Effector memory CD4-positive, alpha-beta T cell (primary cell): ENCODE data around the gene KITLG.

Source experiments
- DNase-seq, 3 donors: peaks; one replicate each; pipeline ENCODE4 v3.0.0-alpha.2; 2020
- H3K27ac ChIP-seq: 2 replicates; pipeline ENCODE4 v1.7.0; 2013; ENCODE audit warnings: mild to moderate bottlenecking, low read length, moderate library complexity; ENCODE audit not compliant: insufficient read depth, poor library complexity, severe bottlenecking
- H3K27me3 ChIP-seq: replicated peaks from 2 replicates; pipeline ENCODE4 v1.7.0; 2013; ENCODE audit warnings: mild to moderate bottlenecking, low read length; ENCODE audit not compliant: insufficient read depth, control insufficient read depth, poor library complexity, severe bottlenecking
- H3K36me3 ChIP-seq: 2 replicates; pipeline ENCODE4 v1.7.0; 2013; ENCODE audit warnings: mild to moderate bottlenecking, low read length, moderate library complexity; ENCODE audit not compliant: control insufficient read depth, insufficient read depth
- H3K4me1 ChIP-seq: 2 replicates; pipeline ENCODE4 v1.7.0; 2013; ENCODE audit warnings: low read length, mild to moderate bottlenecking; ENCODE audit not compliant: control insufficient read depth, insufficient read depth, poor library complexity, severe bottlenecking
- H3K4me3 ChIP-seq: 2 replicates; pipeline ENCODE4 v1.7.0; 2013; ENCODE audit warnings: low read length, low read depth, mild to moderate bottlenecking; ENCODE audit not compliant: insufficient read depth, poor library complexity, severe bottlenecking
- H3K9me3 ChIP-seq: 2 replicates; pipeline ENCODE4 v1.7.0; 2013; ENCODE audit warnings: mild to moderate bottlenecking, low read length, moderate library complexity; ENCODE audit not compliant: control insufficient read depth

KITLG gene

DNA sequence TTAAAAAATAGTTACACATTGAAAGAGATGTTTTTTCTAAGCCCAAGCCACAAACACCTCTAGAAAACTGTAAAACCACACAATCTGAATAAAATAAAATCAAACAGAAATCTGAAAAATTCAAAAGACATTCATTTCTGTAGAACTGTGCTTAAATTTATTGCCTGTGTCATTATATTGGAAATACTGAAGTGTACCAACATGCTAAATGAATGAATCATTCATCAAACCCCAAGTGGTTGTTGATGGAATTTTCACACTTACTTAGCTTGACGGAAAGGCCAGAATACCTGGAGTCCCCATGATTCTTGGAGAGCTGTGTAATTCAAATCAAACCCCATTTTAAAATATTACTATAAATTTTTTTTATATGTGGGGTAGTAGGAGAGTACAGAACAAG lies 2.7 kb downstream of the KITLG start:
- Histone ChIP-seq H3K27me3 (no peaks in the 10 kb centered on the region), H3K36me3 (no peaks in the 10 kb centered on the region), H3K4me1 (peaks cover 9% of the 10 kb centered on the region), H3K27ac (no peak overlapping the region), H3K9me3 (no peaks in the 10 kb centered on the region), H3K4me3 (no peak overlapping the region)
- no peak for DNase-seq

DNA sequence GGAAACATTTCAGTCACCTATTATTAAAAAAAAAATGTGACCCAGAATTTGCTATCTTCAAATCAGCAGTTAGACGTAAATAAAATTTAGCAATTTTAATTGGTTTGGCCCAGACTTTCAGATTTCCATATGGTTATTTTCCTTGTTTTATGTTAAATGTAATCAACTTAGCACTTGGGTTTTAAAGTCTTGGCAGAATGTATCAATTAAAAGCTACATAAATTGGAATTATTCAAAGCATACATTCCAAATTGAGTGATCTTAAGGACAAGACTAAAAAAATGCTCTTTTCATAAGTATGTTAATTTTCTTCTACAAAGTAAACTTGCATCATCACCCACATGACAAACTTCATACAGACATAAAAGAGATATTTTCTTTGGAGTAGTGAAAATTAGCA lies 3.4 kb downstream of the KITLG start:
- Histone ChIP-seq H3K9me3 (no peaks in the 10 kb centered on the region), H3K4me3 (no peak overlapping the region)

DNA sequence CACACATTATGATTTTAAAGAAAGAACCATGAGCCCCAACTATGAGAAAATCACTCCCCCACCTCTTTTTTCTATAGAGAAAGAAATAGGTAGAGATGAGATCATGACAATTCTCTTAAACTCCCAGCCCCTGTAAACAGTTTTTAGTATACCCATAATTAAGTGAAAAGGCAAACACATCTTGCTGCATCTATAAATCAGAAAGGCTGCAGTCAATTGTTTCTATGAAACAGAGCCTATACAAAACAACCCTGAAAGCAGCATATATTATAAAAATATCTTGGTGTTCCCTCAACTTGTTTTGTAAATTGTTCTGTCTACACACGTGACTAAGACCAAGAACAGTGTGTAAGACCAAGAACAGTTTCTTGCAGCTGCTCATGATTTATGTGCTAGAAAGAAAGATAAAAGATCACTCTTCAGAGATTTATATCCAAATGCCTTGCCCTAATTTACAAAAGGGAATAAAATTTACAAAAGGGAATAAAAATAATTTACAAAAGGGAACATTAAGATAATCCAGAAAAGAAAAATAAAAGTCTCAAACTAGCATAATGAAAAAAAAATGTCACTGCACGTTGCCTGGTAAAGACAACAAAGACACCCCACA lies 4.8 kb downstream of the KITLG start:
- no peak overlapping the region for H3K27ac ChIP-seq
- no peaks in the 10 kb centered on the region for H3K27me3 ChIP-seq
- H3K36me3 ChIP-seq, result no peaks in the 10 kb centered on the region
- no peaks in the 10 kb centered on the region for H3K9me3 ChIP-seq
- DNase-seq, result no peak
- peaks cover 9% of the 10 kb centered on the region for H3K4me1 ChIP-seq
- no peak overlapping the region for H3K4me3 ChIP-seq

More for the DNA sequence above, 3.4 kb downstream of the KITLG start:
- Histone ChIP-seq H3K27me3 (no peaks in the 10 kb centered on the region), H3K27ac (no peak overlapping the region), H3K4me1 (peaks cover 9% of the 10 kb centered on the region), H3K36me3 (no peaks in the 10 kb centered on the region)
- no peak for DNase-seq

DNA sequence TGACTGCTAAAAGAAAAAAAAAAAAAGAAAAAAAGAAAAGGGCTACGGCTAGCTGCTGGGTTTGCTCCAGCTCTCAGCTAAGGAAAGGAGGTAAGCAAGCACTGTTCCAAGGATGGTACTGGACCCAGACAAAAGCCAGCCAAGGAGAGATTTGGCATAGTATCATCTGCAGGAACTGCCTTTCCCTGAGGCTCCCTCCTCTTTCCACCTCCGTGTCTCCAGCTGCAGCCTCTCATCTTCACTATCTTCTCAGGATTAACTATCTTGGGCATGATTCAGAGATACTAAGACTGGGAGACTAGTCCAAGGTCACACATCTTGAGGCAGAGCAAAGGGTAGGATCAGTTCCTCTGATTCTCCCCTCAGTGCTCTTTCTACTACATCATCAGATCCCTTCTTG lies 6.0 kb downstream of the KITLG start:
- H3K4me1 ChIP-seq, result no peaks in the 10 kb centered on the region
- no peaks in the 10 kb centered on the region for H3K27me3 ChIP-seq
- no peaks in the 10 kb centered on the region for H3K9me3 ChIP-seq
- H3K4me3 ChIP-seq, result no peak overlapping the region
- no peaks in the 10 kb centered on the region for H3K36me3 ChIP-seq
- no peak overlapping the region for H3K27ac ChIP-seq
- no peak for DNase-seq

DNA sequence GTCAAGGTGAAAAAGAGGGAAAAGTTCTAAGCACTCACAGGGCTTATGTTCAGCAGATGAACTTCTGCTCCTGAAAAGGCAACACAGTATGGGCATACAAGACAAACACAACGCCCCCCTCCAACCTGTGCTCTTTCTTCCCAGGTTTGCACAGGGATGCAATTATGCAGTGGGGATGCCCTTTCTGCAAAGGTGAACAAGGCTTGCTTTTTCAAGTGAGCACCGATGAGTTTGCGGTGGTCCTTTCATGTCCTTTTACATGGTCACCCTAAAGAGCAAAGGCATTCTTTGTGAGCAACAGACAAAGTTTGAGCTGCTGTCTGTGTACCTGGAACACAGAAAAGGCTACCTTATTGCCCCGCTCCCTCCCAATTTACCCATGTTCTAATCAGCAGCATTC lies 6.7 kb downstream of the KITLG start:
- Histone ChIP-seq H3K27me3 (no peaks in the 10 kb centered on the region), H3K36me3 (no peaks in the 10 kb centered on the region), H3K4me1 (no peaks in the 10 kb centered on the region), H3K4me3 (no peak overlapping the region), H3K27ac (no peak overlapping the region), H3K9me3 (no peaks in the 10 kb centered on the region)
- DNase-seq, result no peak

DNA sequence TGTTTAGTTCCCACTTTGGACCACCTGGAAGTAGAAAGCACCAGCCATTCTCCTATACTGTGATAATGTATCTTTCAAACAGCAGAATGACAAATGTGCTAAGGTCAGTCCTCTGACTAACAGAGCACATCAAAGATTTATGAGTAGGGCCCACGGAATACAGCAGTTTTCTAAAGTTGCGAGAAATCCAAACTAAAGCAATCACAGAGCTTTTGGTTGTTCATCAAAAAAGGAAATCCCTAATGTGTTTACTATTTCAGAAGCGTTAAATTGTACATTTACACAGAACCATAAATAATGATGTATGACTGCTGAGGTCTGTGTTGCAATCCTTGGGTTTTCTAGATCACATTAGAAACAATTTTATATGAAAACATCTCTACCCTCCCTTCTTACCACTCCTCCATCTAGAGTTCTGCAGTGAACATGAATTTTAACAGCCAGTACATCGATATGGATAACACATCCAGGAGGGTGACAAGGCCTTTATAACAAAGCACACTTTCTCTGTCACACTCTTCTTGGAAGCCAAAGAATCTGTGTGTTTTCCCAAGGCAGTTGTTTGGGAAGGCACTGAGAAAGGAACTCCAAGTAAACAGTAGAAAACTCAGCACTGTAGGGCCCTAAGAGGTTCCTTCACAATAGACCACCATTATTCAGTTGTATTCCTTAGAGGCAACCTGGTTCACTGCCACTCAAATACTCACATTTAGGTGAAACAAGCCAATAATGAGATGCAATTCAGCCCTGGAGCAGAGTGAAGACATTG lies 7.3 kb downstream of the KITLG start:
- no peak overlapping the region for H3K4me3 ChIP-seq
- no peaks in the 10 kb centered on the region for H3K4me1 ChIP-seq
- no peaks in the 10 kb centered on the region for H3K27me3 ChIP-seq
- H3K27ac ChIP-seq, result no peak overlapping the region
- H3K36me3 ChIP-seq, result no peaks in the 10 kb centered on the region
- H3K9me3 ChIP-seq, result no peaks in the 10 kb centered on the region
- no peak for DNase-seq

DNA sequence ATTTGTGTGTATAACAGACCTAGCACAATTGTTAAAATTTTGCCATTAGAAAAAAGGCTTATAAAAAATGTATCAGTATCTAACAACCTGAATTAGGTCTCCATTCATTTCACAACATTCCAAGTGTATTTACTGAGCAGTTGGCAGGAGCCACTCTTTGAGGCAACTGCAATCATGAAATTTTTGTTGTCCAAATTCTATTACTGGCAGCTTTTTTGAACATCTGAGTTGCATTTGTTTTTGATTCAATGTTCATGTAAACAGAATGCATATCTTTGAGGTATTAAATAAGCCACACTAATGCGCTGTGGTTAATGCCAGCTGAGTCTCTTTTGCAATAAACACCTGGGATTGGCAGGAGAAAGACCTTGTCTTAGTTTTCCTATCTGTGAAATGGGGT lies 8.7 kb downstream of the KITLG start:
- Histone ChIP-seq H3K4me1 (no peaks in the 10 kb centered on the region), H3K27me3 (no peaks in the 10 kb centered on the region), H3K4me3 (no peak overlapping the region), H3K27ac (no peak overlapping the region), H3K36me3 (no peaks in the 10 kb centered on the region), H3K9me3 (no peaks in the 10 kb centered on the region)
- DNase-seq, result no peak

DNA sequence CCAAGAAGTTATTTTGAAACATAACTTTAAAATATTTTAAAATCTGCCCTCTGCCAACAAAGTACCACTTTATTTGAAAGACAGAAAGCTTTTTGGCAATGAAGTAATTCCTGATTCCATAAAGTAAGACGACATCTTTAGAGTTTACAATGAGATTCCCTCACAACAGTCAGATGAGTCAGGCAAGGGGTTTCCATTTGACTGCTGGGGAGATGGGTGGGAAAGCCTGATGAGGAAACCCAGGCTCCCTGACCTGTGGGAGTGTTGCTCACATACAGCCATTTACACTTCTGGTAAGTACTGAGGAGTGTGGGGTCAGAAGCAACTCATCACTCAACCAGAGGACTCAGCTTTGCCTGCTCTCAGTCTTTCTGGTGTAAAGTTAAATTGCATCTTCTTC lies 10.2 kb downstream of the KITLG start:
- Histone ChIP-seq H3K27me3 (no peaks in the 10 kb centered on the region), H3K4me3 (no peak overlapping the region), H3K4me1 (no peaks in the 10 kb centered on the region), H3K27ac (no peak overlapping the region), H3K36me3 (no peaks in the 10 kb centered on the region), H3K9me3 (no peaks in the 10 kb centered on the region)
- no peak for DNase-seq

DNA sequence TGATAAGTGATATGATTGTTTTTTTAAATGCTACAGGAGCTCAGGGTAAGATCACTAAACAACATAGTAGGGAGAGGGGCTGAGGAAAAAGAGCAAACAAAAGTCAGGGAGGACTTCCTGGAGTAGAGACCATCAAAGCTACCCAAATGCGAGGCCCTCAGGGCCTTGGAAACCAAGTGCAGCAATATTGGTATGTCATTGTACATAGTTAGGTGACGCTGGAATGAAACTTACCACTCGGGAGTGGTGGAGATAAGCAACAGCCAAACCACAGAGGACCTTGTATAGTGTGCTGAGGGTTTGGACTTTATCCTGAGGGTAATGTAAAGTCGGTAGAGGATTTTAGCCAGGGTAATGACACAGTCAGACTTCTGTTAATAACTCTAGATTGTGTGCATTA lies 13.8 kb downstream of the KITLG start:
- no peaks in the 10 kb centered on the region for H3K9me3 ChIP-seq
- DNase-seq, result no peak
- no peak overlapping the region for H3K4me3 ChIP-seq
- no peaks in the 10 kb centered on the region for H3K27me3 ChIP-seq
- no peaks in the 10 kb centered on the region for H3K36me3 ChIP-seq
- no peaks in the 10 kb centered on the region for H3K4me1 ChIP-seq
- H3K27ac ChIP-seq, result no peak overlapping the region

DNA sequence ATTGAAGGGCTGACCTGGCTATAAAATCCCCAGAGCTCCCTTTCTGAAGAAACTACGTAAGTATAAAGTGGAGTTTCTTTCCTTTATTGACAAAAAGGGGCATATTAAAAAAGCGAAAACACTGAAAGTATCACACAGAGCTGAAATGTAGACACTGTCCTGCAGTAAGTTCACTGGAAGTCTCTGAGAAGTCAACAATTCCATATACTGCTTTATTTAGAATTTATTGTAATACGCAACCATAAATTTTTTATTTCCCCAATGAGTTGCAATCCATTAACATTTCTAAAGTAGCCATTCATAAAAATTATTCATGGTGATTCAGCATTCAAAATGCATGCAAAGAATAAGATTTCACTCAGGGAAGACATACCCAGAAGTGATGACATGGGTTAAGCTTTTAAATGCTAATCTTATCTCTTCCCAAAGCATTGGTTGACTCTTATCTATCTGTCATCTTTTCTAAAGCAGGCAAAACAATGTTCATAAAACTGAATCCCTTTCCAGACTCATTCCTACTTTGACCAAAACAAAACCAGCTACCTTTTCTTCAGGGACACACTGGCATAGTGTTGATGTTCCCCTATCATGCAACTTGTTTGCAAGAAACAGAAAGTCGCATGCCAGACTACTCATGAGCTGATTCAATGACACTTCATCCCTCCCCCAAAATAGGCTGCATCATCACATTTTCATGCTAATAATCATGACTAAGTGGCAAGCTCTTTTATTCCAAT lies 17.3 kb downstream of the KITLG start:
- no peaks in the 10 kb centered on the region for H3K36me3 ChIP-seq
- no peak overlapping the region for H3K27ac ChIP-seq
- no peaks in the 10 kb centered on the region for H3K4me1 ChIP-seq
- H3K9me3 ChIP-seq, result no peaks in the 10 kb centered on the region
- H3K27me3 ChIP-seq, result no peaks in the 10 kb centered on the region
- H3K4me3 ChIP-seq, result no peak overlapping the region
- no peak for DNase-seq
